Renal pelvis (tissue), 12 donors: ENCODE results near the gene ATG3. TPM values are rescaled to one million over a fixed set of nuclear protein-coding genes. Genes with fewer than 3 reads are reported as not detected.

ENCODE experiments used
- DNase-seq: peaks from one replicate; pipeline ENCODE4 v3.0.0-alpha.2; 2013
- long read RNA-seq, 16 experiments: transcript quantifications; one replicate each; lab custom pipeline, GENCODE V29; 2026
- polyA plus RNA-seq, 3 donors: library from polyadenylated mRNA; unstranded; fragments of 120-200 nt; gene quantifications; one replicate each; pipeline ENCODE4 v1.2.1, GENCODE V29; 2013; ENCODE audit not compliant: insufficient read length in 3 of 3

The ATG3 gene
- polyA plus RNA-seq: 10 to 100 TPM; 42.5 to 52.0 (median 51.0) TPM
- long read RNA-seq, donor 1, transcript ATG3-201 (12 exons, 1,570 nt): major isoform, 15 of 222 reads
- long read RNA-seq, donor 1, partial matches to known transcripts: 202 of 222 reads
- long read RNA-seq, donor 1, other reads (novel, unspliced or antisense): 0 of 222 reads
- long read RNA-seq, donor 2, transcript ATG3-201 (12 exons, 1,570 nt): major isoform, 36 of 192 reads
- long read RNA-seq, donor 2, partial matches to known transcripts: 131 of 192 reads
- long read RNA-seq, donor 2, other reads (novel, unspliced or antisense): 18 of 192 reads
- long read RNA-seq, donor 3, transcript ATG3-201 (12 exons, 1,570 nt): major isoform, 14 of 152 reads
- long read RNA-seq, donor 3, partial matches to known transcripts: 125 of 152 reads
- long read RNA-seq, donor 3, other reads (novel, unspliced or antisense): 9 of 152 reads
- long read RNA-seq, donor 4, transcript ATG3-201 (12 exons, 1,570 nt): major isoform, 15 of 171 reads
- long read RNA-seq, donor 4, partial matches to known transcripts: 130 of 171 reads
- long read RNA-seq, donor 4, other reads (novel, unspliced or antisense): 18 of 171 reads
- long read RNA-seq, donor 5, transcript ATG3-201 (12 exons, 1,570 nt): major isoform, 14 of 82 reads
- long read RNA-seq, donor 5, partial matches to known transcripts: 52 of 82 reads
- long read RNA-seq, donor 5, other reads (novel, unspliced or antisense): 12 of 82 reads
- long read RNA-seq, donor 6, transcript ATG3-201 (12 exons, 1,570 nt): major isoform, 21 of 62 reads
- long read RNA-seq, donor 6, partial matches to known transcripts: 31 of 62 reads
- long read RNA-seq, donor 6, other reads (novel, unspliced or antisense): 0 of 62 reads
- long read RNA-seq, donor 7, transcript ATG3-201 (12 exons, 1,570 nt): major isoform, 32 of 203 reads
- long read RNA-seq, donor 7, partial matches to known transcripts: 165 of 203 reads
- long read RNA-seq, donor 7, other reads (novel, unspliced or antisense): 0 of 203 reads
- long read RNA-seq, donor 8, transcript ATG3-201 (12 exons, 1,570 nt): major isoform, 10 of 12 reads
- long read RNA-seq, donor 8, partial matches to known transcripts: 0 of 12 reads
- long read RNA-seq, donor 8, other reads (novel, unspliced or antisense): 0 of 12 reads
- long read RNA-seq, donor 9, transcript ATG3-201 (12 exons, 1,570 nt): major isoform, 35 of 250 reads
- long read RNA-seq, donor 9, partial matches to known transcripts: 211 of 250 reads
- long read RNA-seq, donor 9, other reads (novel, unspliced or antisense): 0 of 250 reads
- long read RNA-seq, donor 10, transcript ATG3-207 (2 exons, 2,758 nt): minor isoform, 5 of 73 reads
- long read RNA-seq, donor 10, transcript ATG3-201 (12 exons, 1,570 nt): major isoform, 17 of 73 reads
- long read RNA-seq, donor 10, partial matches to known transcripts: 45 of 73 reads
- long read RNA-seq, donor 10, other reads (novel, unspliced or antisense): 0 of 73 reads
- long read RNA-seq, donor 11, transcript ATG3-201 (12 exons, 1,570 nt): major isoform, 9 of 28 reads
- long read RNA-seq, donor 11, partial matches to known transcripts: 15 of 28 reads
- long read RNA-seq, donor 11, other reads (novel, unspliced or antisense): 0 of 28 reads
- long read RNA-seq, donor 12, transcript ATG3-207 (2 exons, 2,758 nt): minor isoform, 6 of 217 reads
- long read RNA-seq, donor 12, transcript ATG3-201 (12 exons, 1,570 nt): major isoform, 26 of 217 reads
- long read RNA-seq, donor 12, partial matches to known transcripts: 184 of 217 reads
- long read RNA-seq, donor 12, other reads (novel, unspliced or antisense): 0 of 217 reads
- long read RNA-seq, donor 13, transcript ATG3-201 (12 exons, 1,570 nt): major isoform, 10 of 23 reads
- long read RNA-seq, donor 13, partial matches to known transcripts: 6 of 23 reads
- long read RNA-seq, donor 13, other reads (novel, unspliced or antisense): 6 of 23 reads
- long read RNA-seq, donor 14: 0 reads
- long read RNA-seq, donor 15, transcript ATG3-201 (12 exons, 1,570 nt): major isoform, 30 of 77 reads
- long read RNA-seq, donor 15, partial matches to known transcripts: 40 of 77 reads
- long read RNA-seq, donor 15, other reads (novel, unspliced or antisense): 0 of 77 reads
- long read RNA-seq, donor 16, transcript ATG3-201 (12 exons, 1,570 nt): major isoform, 23 of 199 reads
- long read RNA-seq, donor 16, transcript ATG3-207 (2 exons, 2,758 nt): minor isoform, 5 of 199 reads
- long read RNA-seq, donor 16, partial matches to known transcripts: 160 of 199 reads
- long read RNA-seq, donor 16, other reads (novel, unspliced or antisense): 9 of 199 reads

GRCh38 chr3:112561734-112562529, at the start of gene ATG3, which contains the start of gene SLC35A5:
TSS of gene ATG3 (minus strand) at chr3:112561962. CDS start at chr3:112561528, 434 bp downstream.
TSS of gene SLC35A5 (plus strand) at chr3:112562045. CDS start at chr3:112563404, 1,359 bp downstream.
- DNase-seq: peak; percentile 98

DNA sequence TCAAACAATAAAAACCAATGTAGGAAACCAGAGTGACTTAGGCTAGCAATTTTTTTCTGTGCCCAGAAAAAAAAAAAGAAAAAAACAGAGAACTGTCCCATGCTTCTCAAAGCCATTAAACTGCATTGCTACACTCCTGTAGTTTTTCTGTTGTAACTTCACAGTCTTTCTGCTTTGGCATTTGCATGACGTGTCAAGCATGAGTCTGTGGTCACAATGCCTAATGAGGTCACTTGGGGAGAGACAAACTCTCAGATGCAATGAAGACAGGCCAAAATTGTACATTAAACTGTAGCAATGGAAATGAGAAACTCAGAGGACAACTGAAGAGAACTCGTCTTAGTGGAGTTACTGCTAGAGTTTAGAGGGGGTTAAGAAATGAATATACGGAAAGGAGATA, 48.4 kb upstream of the ATG3 start:
- no peak for DNase-seq

GRCh38 chr3:112607863-112608262, 46.1 kb upstream of the ATG3 start:
- peak; percentile 52 for DNase-seq

DNA sequence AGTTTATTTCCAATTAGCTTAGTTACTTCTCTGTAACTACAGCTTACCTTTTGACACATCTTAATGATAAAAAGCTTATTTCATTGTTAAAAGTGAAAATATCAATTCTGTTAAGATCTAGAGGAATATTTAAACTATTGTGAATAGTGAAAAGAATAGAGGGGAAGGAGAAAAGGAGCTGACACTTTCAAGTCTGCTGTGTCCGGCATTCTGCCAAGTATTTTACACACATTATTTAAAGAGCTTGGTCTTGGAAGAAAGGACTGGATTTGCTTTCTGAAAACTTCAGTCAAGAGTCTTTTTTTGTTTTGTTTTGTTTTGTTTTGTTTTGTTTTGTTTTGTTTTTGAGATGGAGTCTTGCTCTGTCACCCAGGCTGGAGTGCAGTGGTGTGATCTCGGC, 44.3 kb upstream of the ATG3 start:
- DNase-seq: no peak

GRCh38 chr3:112605285-112605684, 43.5 kb upstream of the ATG3 start:
- no peak for DNase-seq

- DNase-seq: no peak
These were observed 42.8 kb upstream of the ATG3 start for GRCh38 chr3:112604536-112604935.

- DNase-seq: no peak
These were observed 40.6 kb upstream of the ATG3 start for GRCh38 chr3:112602217-112602838.

DNA sequence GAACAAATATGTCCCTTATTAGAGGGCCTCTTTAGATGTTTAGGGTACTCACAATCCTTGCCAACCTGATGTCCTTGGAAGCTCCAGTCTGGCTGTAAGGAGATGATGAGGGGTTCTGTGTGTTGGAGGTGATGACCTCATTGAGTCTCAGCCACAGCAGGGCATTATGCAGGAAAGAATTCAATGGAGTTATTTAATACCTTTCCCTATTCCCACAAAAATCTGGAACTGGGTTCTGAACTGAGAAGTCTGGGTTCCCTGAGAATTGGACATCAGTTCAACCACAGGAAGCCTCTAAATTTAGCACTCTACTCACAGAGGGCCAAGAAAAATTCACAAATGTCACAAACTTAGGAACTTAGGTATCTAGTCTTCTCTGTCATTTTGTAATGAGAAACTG, 37.0 kb upstream of the ATG3 start:
- DNase-seq: no peak

DNA sequence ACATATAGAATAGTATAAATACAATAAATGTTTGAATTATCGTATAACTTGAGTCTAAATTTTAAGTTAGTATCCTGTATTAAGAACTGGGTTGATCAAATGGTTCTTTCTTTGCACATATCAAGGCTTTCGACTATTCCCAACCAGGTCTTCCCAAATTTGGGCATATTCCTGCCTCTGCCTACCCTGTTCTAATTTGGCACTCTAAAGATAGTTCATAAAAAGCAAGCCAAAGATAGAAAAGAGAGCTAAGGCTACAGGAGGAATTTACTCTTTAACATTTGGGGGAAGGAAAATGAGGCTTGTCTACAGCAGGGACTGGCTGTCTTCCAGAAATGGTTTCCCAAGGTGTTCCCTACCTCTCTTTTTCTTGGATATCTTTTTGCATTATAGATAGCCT, 36.2 kb upstream of the ATG3 start:
- no peak for DNase-seq

DNA sequence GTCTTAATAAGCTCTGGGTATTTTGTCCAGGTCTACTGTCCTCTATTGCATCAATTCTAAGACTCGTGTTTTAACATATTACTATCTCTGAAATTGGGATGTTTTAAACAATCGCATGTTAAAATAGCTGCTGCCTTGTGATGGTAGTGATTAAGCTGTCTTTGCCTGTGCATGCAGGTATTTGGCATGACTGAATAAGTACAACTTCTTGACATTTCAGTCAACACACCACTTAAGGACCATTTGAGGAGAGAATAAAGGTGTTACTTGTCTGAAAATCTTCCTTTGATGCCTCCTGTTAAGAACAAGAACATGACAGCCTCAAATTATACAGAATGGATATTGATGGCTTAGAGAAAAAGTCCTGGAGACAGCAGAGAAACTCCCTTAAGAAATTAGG, 33.1 kb upstream of the ATG3 start:
- no peak for DNase-seq

DNA sequence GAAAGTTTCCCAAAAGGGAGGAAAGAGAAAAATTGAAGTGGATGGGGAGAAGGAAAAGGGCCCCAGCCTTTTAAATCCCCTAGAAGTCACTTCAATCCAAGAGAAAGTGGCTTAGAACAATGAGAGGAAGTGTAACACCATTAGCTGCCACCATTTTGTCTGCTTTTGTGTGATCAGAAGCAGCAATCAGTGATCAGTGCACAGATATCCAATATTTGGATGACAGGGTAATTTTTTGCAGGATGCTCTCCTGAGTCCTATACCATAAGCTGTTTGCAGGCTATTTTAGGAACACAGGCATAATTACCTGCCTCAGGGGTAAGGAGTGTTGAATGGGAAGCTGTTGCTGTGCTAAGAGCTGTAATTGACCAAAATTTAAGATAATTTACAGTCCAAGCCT, 31.5 kb upstream of the ATG3 start:
- no peak for DNase-seq

GRCh38 chr3:112587336-112587735, 25.6 kb upstream of the ATG3 start:
- no peak for DNase-seq

- no peak for DNase-seq
These were observed 24.0 kb upstream of the ATG3 start for GRCh38 chr3:112585782-112586181.

DNA sequence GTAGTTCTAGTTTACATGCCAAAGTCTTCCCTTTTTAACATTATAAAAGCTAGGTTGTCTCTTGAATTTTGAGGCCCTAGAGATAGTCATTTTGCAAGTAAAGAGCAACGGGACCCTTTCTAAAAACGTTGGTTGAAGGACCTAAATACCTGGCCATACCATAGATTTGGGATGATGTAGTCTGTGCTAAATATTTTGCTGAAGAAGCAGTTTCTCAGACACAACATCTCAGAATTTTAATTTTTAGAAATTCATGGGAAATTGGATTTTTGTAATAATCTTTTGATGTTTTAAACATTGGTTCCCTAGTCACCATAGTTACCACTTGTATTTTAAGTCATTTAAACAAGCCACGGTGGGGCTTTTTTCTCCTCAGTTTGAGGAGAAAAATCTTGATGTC, 21.3 kb upstream of the ATG3 start:
- DNase-seq: no peak

- peak; percentile 38 for DNase-seq
These were observed 20.6 kb upstream of the ATG3 start for GRCh38 chr3:112582244-112582874.

DNA sequence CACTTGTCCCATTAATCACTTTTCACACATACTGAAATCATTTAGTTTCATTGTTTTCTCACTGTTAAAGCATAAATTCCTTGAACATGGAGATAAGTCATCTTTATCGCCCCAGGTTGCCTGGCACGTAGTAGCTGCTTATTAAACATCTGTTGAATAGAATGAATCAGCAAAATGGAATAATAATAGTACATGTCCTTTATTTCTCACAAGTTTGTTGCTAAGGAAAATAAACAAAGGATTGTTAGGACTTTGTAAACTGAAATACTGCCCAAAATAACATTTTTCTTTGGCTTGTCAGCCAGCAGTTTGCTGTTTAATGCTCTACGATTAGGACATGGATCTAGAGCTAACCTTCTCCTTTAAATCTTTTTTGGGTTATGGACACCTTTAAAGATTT, 17.9 kb upstream of the ATG3 start:
- DNase-seq: no peak

GRCh38 chr3:112579232-112579631, 17.5 kb upstream of the ATG3 start:
- DNase-seq: no peak

GRCh38 chr3:112572701-112573100, 10.9 kb upstream of the ATG3 start:
- no peak for DNase-seq
